ENCODE results near the gene FCN2. TPM values are rescaled to one million over a fixed set of nuclear protein-coding genes. Genes with fewer than 3 reads are reported as not detected.

The FCN2 gene
- total RNA-seq, 1 donor from 2014 or later = not detected

- no peak for TF ChIP-seq CTCF (IDR thresholded peaks at IDR 0.05; ENCODE audit: unreplicated experiment)
- H3K4me3 Mint-ChIP-seq (ENCODE audit: unreplicated experiment) = no peak overlapping the region
- no peak for DNase-seq (ENCODE audit: low spot score)
- H3K36me3 Mint-ChIP-seq (ENCODE audit: low read depth, unreplicated experiment) = no peaks in the 10 kb centered on the region
- no peaks in the 10 kb centered on the region for H3K9me3 Mint-ChIP-seq (ENCODE audit: unreplicated experiment)
- H3K27ac Mint-ChIP-seq (ENCODE audit: unreplicated experiment) = no peak overlapping the region
- H3K27me3 Mint-ChIP-seq (ENCODE audit: unreplicated experiment) = no peaks in the 10 kb centered on the region
- H3K4me1 Mint-ChIP-seq (ENCODE audit: unreplicated experiment) = no peaks in the 10 kb centered on the region
Observed at GRCh38 chr9:134837529-134837928, 43.1 kb upstream of the FCN2 start.

DNA sequence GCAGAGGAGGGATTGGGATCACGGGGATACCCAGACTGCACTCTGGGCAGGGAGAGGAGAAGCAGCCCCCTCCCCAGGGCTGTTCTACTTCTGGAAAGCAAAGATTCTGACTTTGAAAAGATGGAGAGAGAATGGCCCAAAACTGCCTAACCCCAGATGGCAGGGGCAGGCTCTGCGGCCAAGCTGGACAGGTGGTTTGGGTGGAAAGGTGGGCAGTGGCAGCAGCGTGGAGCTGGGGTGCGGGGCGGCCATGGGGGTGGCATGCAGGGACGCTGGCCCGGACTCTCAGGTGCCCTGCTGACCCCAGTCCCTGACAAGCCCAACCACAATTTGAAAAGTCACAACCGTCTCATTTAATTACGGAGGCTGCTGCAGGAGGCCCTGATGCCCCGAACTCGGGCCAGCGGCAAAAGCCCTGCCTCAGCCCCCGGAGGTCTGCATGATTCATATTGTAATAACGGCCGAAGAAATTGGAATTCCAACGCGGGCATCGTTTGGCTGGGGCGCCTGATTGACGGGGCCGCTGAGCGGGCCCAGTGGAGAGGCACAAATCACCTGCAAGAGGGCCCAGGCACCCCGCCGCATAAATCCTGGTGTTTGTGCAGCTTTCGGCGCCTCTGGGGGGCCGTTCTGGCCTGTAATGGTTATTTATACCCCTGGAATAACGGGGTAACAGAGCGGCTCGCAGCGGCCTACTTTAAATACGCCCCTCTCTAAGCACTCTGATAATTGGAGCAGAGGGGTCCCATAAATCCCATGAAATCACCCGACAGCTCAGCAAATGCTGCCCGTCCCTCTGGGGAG, 41.8 kb upstream of the FCN2 start:
- no peaks in the 10 kb centered on the region for H3K36me3 Mint-ChIP-seq (ENCODE audit: low read depth, unreplicated experiment)

DNA sequence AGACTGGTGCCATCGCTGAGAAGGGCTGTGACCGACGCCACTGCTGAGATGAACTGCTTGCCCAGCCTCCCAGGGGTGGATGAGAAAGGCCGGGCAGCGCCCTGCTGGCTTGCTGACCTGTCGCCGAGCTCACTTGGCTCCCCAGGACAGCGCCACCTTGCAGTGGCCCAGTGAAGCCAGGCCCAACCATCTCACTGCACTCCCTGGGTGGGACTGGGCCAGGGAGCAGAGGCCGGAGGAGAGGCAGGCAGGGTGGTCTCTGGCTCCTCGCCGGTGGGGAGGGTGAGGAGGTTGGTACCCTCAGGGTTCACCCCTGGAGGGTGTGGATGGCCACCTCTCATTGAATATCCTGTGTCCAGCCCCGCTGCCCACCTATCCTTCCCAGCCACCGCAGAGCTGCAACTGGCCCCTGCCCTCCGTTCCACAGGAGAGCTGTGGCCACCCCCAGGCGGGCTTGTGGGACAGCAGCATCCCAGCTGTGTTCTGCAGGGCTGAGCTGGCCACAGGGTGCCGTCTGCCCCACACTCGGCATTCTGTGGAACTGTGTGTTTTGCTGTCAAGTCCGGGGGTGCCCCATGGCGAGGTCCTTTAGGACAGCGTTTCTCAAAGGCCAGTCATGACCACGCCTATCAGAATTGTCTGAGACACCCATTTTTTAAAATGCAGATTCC, 41.0 kb upstream of the FCN2 start:
- no peaks in the 10 kb centered on the region for H3K36me3 Mint-ChIP-seq (ENCODE audit: low read depth, unreplicated experiment)
- no peaks in the 10 kb centered on the region for H3K4me1 Mint-ChIP-seq (ENCODE audit: unreplicated experiment)
- no peaks in the 10 kb centered on the region for H3K9me3 Mint-ChIP-seq (ENCODE audit: unreplicated experiment)
- peaks cover 1% of the 10 kb centered on the region for H3K27me3 Mint-ChIP-seq (ENCODE audit: unreplicated experiment)
- H3K4me3 Mint-ChIP-seq (ENCODE audit: unreplicated experiment) = no peak overlapping the region
- TF ChIP-seq CTCF (IDR thresholded peaks at IDR 0.05; ENCODE audit: unreplicated experiment) = no peak
- H3K27ac Mint-ChIP-seq (ENCODE audit: unreplicated experiment) = no peak overlapping the region
- DNase-seq (ENCODE audit: low spot score) = peak; percentile 25

More for the DNA sequence above, 41.8 kb upstream of the FCN2 start:
- no peak for TF ChIP-seq CTCF (IDR thresholded peaks at IDR 0.05; ENCODE audit: unreplicated experiment)
- peaks cover 1% of the 10 kb centered on the region for H3K27me3 Mint-ChIP-seq (ENCODE audit: unreplicated experiment)
- H3K4me3 Mint-ChIP-seq (ENCODE audit: unreplicated experiment) = no peak overlapping the region
- H3K27ac Mint-ChIP-seq (ENCODE audit: unreplicated experiment) = no peak overlapping the region
- no peak for DNase-seq (ENCODE audit: low spot score)
- H3K9me3 Mint-ChIP-seq (ENCODE audit: unreplicated experiment) = no peaks in the 10 kb centered on the region
- H3K4me1 Mint-ChIP-seq (ENCODE audit: unreplicated experiment) = no peaks in the 10 kb centered on the region

DNA sequence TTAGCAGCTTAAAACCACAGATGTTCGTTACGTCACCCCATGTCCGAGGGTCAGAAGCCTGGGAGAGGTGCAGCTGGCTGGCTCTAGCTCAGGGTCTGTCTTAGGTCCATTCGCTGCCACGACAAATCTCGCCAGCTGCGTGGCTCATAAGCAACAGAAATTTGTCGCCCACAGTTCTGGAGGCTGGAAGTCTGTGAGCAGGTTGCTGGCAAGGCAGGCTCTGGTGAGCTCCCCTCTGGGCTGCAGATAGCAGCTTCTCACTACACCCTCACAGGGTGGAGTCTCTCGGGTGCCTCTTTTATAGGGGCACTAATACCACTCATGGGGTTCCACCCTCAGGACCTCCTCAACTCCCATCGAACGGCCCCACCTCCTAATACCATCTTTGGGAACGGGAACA, 40.1 kb upstream of the FCN2 start:
- Mint-ChIP-seq H3K36me3 (ENCODE audit: low read depth, unreplicated experiment) (no peaks in the 10 kb centered on the region), H3K9me3 (ENCODE audit: unreplicated experiment) (no peaks in the 10 kb centered on the region), H3K4me1 (ENCODE audit: unreplicated experiment) (no peaks in the 10 kb centered on the region), H3K4me3 (ENCODE audit: unreplicated experiment) (no peak overlapping the region), H3K27ac (ENCODE audit: unreplicated experiment) (no peak overlapping the region), H3K27me3 (ENCODE audit: unreplicated experiment) (peaks cover 1% of the 10 kb centered on the region)
- DNase-seq (ENCODE audit: low spot score) = no peak
- TF ChIP-seq CTCF (IDR thresholded peaks at IDR 0.05; ENCODE audit: unreplicated experiment) = no peak
